HG03460 (cell line): ENCODE data around the gene ATG16L2.

Source experiments
- ATAC-seq: cut with Tn5 transposase; IDR thresholded peaks from one replicate; pipeline ENCODE4 v1.9.1; 2021; ENCODE audit not compliant: unreplicated experiment

The ATG16L2 gene, protein sequence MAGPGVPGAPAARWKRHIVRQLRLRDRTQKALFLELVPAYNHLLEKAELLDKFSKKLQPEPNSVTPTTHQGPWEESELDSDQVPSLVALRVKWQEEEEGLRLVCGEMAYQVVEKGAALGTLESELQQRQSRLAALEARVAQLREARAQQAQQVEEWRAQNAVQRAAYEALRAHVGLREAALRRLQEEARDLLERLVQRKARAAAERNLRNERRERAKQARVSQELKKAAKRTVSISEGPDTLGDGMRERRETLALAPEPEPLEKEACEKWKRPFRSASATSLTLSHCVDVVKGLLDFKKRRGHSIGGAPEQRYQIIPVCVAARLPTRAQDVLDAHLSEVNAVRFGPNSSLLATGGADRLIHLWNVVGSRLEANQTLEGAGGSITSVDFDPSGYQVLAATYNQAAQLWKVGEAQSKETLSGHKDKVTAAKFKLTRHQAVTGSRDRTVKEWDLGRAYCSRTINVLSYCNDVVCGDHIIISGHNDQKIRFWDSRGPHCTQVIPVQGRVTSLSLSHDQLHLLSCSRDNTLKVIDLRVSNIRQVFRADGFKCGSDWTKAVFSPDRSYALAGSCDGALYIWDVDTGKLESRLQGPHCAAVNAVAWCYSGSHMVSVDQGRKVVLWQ

DNA sequence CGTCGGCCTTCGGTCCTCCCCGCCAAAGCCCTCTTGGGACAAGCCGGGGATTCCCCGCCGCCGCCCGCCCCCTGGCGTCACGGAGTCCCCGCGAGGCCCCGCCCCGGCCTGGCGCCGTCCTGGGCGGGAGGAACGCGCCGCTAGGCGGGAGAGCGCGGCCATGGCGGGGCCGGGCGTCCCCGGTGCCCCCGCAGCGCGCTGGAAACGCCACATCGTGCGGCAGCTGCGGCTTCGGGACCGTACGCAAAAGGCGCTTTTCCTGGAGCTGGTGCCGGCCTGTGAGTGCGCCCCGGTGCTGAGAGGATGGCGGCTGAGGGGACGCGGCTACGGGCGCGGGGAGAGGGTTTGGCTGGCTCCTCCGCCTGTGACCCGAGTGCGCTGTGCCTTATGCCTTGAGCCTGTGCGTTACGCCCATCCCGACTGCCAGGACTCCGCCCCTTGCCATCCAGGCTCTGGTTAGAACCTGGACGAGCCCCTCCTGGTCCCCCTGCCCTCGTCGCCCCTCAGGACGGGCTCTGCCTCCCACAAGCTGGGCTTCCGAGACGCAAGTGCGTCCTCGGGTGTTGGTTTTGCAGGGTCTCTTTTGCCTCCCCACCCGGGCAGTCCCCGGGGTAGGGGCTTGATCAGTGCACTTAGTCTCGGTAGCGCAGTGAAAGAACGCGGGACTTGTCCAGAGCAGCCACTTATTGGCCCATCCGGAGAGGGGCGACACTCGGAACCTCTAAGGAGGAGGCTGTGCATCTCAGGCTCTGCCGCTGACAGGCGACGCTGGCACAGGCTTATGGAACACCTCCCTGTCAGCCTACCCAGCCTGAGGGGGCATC is at the start of gene ATG16L2:
TSS of gene ATG16L2 (plus strand) at position 126 of the 824 bp plus-strand sequence. CDS start at position 161, 35 bp downstream.
- peak; percentile 45 for ATAC-seq

DNA sequence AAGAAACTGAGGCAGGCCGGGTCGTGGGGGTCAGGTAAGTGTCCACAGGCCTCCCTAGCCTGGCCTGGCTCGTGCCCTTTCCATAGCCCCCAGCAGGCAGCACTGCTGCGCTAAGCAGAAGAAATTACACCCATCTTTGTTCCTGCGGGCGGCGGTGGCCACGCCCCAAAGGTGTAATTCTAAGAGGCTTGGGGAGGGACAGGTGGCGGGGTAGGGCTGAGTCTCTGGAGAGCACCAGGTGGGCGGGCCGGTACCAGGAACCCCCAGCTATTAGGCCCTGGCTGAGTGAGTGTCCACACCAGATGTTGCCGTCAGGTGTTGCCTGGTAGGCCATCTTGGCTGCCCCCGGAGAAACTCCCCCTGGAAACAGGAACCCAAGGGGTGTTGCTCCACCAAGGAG is 49.7 kb upstream of the ATG16L2 start:
- no peak for ATAC-seq

DNA sequence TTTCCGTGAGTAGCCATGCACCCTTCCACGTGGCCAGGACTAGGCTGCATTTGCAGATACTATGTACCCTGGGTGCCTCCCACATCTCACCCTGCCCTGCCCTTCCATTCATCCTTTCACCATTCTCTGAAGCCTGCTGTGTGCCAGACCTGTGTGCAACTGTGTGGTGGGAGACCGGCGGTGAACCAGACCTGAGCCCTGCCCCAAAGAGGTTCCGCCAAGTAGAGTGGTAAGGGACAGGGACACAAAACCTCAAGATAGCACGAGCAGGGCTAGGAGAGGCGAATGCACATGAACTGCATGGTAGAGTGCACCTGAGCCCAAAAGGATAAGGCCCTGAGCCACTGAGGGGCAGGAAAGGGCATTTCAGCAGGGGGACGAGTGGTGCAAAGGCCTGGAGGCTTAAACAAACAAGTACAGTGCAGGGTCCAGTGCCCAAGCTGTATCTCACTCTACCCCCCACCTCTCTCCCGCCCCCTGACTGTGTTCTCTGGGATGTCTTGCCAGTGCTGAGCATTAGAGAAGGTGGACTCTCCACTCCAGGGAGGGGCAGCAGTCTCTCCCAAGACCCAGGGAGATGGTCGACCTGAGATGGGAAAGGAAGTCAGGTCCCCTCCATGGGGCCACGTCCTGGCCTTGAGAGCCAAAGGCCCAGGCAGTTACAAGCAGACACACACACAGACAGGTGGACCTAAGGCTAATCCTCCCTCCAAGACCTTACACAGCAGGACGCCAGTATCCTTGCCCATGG is 47.9 kb upstream of the ATG16L2 start:
- no peak for ATAC-seq

DNA sequence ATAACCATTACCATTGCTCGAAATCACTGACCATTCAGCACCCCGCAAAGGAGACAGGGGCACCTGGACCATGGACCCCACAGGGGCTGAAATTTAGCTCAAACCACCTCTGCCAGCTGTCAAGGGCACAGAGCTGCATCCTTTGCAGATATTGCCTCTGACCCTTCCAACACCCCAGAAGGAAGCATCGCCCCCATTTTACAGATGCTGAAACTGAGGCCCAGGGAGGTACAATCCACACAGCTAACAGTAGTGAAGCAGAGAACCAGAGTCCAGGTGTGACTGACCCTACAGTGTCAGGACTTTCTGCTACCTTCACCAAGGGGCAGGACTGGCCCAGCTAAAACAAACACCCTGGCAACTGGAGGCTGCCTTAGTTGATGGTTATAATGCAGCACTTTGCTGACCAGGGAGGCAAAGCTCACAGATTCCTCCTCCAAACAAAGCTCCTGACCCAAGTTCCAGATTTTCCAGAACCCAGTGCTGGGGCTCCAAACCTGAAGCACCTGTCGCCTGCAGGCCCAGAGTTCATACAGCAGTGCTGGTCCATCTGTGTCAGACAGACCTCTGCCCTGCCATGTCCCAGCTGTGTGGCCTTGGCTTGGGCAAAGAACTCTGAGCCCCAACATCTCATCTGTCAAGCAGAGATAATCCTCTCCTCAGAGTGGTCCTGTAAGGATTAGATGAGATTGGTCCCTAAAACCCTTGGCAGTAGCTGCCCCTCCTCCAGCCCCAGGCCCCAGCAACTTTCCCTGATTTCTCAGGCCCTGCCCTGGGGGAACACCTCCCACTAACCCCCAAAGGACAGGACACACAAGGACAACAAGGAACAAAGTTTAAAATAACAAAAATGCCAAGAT is 46.8 kb upstream of the ATG16L2 start:
- ATAC-seq: no peak

DNA sequence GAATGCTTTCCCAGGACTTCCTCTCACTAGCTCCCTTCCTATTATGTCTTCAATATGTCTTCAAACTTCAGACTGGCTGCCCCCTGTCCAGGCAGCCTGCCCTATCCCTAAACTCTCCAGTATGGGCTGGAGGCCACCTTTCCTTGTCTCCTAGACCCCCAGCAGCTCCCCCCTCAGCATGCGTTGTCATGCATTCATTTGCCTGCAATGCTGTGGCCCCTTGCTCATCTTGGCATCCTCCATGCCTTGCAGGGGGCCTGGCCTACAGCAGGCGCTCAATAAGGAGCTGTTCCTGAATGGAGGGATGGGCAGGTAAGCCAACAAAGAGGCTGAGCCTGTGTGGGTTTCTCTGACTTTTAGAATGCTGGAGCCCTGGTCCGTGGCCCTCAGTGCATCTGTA is 45.6 kb upstream of the ATG16L2 start:
- no peak for ATAC-seq

DNA sequence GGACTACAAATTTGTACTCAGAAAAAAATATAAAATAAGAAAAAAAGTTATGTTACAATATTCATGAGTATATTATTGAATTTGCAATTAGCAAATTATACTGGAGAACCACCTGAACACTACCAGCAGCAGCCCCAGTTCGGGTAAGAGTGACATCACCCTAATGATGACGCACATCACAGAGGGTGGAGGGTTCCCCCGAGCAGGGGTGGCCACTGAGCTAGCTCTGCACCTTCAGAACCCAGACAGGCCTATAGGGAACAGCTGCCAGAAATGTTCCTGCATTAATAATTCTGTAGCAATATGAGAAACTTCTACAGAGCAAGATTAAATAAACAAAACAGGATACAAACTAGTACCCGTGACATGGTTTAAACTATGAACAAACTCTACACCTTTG is 44.5 kb upstream of the ATG16L2 start:
- ATAC-seq: no peak

DNA sequence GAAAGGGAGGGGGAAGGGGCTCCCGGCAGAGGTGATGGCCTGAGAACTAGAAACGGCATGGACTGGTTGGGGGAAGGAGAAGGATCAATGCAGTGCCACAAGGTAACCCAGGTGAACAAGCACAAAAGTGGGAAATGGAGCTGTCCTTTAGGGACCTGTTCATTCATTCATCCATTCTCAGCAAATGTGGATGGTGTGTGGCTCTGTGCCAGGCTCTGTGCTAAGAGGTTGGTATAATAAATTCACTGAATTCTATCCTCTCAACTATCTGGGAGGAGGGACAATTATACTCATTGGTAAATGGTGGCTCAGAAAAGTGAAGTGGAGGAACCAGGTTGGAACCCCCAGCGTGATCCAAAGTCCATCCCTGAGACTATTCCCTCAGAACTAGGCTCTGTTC is 43.4 kb upstream of the ATG16L2 start:
- no peak for ATAC-seq

DNA sequence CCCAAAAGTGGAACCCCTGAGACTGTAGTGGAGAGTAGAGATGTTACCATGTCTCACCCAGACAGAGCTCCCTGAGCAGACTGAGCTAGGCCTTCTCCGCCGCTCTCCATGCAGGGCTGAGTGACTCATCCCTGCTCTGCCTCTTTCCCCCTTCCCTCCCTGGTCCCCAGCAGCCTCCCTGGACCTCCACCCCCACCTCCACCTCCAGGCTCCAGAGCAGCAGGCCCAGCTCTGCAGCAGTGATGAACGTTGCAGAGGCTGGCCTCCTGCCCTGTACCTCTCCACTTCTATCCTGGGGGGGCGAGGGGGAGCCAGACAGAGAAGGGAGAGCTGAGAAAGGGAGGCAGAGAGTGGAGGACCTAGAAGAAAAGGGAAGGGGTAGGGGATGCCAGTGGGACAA is 42.7 kb upstream of the ATG16L2 start:
- no peak for ATAC-seq

DNA sequence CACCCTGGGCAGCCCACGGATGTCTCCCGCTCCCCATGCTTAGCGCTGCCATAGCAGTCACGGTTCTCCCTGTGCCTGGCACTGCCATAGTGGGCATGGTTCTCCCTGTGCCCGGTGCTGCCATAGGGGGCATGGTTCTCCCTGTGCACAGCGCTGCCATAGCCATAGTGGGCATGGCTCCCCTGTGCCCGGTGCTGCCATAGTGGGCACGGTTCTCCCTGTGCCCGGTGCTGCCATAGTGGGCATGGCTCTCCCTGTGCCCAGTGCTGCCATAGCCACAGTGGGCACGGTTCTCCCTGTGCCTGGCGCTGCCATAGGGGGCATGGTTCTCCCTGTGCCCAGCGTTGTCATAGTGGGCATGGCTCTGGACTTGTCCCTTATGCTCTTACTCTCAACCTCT is 42.2 kb upstream of the ATG16L2 start:
- ATAC-seq: no peak

DNA sequence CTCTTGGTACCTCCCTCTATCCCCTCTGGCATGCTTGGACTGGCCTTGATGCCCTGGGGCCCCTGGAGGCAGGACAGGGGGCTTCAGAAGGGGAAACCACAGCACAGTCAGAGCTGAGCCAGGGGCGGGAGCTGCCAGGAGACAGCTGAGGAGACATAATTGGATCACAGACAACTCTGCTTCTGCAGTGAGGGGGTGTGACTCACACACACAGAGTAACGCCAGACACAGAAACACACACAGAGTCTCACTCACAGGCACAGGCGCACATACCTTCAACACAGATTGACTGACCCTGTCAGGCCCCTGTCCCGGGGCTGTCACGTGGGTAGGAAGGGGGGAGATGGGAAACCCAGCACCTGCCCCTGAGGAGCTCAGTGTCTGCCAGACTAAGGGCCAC is 40.9 kb upstream of the ATG16L2 start:
- ATAC-seq: no peak

DNA sequence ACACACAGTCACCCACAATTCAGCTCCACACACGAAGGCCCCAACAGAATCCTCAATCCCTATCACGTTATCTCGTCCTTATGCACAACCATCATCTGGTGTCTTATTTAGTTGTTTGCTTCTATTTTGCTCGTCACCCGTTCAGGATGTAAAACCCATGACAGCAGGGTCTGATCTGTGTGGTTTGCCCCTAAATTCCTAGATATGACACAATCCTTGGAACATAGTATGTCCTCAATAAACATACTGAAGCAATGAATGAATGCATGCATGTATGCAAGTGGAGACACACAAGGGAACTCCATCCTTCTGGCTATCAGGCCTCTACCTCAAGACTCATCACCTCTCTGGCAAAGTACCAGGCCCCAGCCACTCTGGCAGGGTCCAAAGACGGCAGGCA is 40.5 kb upstream of the ATG16L2 start:
- ATAC-seq: no peak

DNA sequence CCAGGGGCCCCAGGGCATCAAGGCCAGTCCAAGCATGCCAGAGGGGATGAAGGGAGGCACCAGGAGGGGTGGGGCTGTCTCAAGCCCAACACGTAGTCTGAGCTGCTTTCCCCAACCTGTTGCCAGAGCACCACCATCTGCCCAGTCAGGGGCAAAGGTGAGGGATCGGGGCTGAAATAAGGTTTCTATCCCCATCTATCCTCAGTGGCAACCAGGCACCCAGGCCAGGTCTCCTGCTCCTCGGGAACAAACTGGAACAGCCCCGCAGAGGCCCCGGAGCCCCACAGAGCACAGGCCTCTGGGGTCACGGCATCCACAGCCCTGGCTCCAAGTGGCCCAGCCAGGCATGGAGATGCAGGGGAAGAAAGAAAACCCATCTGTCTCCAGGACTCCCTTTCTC is 39.7 kb upstream of the ATG16L2 start:
- no peak for ATAC-seq

DNA sequence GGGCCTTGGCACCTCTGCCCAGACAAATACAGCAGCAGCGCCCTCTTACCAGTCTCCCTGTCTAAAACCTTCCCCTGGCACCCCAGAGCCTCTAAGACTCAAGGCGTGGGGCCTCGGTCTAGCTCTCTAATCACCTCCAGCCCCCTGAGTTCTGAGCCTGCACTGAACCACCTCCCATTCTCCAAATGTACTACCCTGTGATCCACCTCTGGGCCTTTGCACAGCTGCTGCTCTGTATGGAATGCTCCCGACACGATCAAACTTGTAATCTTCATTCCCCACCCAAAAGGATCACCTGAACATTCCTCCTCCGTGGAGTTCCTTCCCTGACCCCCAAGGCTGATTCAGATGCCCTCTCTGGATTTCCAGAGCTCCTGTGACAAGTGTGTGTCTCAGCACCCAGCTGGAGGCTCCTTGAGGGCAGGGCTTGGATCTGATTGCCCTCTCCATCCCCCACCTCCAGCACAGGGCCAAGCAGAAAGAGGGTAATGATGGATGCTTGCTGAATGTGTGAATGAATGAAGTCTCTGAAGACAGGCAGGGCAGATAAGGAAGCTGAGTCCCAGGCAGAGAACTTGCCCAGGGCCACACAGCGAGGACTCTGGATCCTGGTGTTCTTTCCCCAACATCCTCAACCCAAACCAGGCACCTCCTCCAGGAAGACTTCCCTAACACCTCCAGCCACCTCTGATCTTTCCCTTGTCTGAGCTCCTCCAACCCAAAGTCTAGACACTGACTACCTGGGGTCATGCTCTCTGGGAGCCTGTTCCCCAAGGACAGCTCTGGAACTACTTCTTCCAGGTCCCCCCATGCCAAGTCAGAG is 38.7 kb upstream of the ATG16L2 start:
- no peak for ATAC-seq

DNA sequence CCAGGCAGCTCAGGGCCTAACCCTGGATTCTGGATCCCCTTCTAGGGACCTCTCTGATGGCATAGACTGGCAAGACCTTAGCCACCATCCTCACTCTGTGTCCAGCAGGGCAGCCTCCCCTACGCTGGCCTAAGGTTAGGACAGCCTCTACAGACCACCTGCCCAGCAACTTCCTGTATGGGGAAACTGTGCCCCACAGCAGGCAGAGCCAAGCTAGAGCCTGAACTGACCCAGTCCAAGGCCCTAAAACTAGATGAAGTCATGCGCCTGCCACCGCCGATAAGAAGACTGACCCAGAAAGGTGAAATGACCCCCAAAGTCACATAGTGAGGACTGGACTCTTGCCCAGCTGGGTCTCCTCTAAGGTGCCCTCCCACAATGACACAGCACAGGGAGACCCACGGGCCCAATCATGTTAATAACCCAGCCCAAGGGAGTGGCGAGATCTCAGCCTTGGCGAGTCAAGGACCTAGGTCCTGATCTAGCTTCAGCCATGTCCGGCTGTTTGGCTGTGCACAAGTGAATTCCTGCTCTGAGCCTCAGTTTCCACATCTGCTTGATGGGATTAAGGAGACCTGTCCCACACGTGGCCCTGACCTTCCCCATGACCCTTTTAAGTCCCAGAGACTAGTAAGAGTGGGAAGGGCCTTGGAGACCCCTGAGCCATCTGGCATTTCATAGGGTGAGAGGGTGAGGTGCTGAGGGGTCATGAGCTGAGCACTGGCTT is 37.9 kb upstream of the ATG16L2 start:
- ATAC-seq: no peak

DNA sequence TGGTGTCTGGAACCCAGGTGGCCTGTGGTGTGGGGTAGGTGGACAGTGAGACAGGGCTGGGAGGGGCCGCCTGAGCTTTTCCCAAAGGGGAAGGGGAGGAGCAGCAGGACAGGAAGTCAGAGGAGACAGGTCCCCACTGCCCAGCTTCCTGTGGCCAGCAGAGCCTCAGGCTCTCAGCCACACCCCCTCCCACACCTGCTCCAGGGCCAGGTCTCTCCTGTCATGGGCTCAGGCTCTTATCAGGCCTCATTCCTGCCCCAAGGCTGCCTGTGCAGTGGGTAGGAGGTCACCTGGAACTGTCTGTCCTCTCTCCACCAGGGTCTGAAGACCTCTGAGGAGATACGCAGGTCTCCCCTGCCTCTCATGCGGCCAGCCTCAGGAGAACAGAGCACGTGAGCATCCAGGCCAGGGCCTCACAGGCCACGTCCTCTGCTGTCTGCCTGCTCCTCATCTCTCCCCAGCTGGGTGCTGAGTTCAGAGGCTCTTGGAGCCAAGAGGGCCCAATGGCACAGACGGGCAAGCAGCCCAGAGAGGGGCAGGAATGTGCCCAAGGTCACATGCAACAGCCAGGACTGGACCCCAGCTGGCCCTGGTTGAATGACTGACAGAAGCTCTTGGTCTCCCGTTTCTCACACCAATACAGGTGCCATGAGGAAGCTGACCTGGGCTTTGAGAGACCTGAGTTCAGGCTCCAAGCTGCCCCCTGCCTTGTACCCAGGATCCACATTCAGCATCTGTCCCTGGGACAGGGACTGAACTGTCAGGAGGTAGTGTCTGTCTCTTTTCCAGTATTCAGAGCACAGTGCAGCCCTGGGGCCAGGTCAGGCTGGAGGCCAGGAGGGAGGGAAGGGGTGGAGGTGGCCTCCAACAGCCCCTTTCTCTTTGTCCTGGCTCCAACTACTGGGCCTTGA is 37.1 kb upstream of the ATG16L2 start:
- no peak for ATAC-seq

DNA sequence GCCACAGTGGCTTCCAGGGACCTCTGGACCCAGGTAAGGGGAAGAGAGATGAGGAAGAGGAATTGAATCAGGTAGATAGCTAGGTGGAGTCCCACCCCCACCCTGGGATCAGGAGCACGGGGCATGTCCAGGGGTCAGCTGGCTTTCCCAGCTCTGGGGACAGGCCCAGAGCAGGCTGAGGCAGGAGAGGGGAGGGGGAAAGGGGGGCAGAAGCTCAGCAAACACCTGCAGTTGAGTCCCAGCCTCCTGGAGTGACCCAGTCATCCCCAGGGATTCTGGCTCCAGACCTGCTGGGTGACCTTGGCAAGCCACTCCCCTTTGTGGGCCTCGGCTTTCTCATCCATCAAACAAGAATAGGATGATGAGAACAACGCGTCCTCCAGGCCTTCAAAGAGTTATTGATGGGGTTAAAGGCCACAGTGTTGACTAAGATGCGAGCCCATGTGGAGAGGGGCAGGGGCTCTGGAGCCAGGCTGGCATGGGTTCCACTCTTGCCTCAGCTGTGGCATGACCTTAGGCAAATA is 36.4 kb upstream of the ATG16L2 start:
- no peak for ATAC-seq
